ENCODE results near the gene WASF1.

- TF ChIP-seq CTCF (conservative IDR thresholded peaks at IDR 0.05; ENCODE audit: low read depth in 2 of 2) (no peak), EZH2phosphoT487 (IDR thresholded peaks at IDR 0.05; ENCODE audit: unreplicated experiment) (no peak)
These were observed 21.8 kb upstream of the WASF1 start for GRCh38 chr6:110201151-110201884.

Measured in GM23338 (cell line).